Muscle layer of colon (tissue), 2 donors: Measurements from ENCODE around the gene SNRPA.
"Not testable (repeated sequence)": the region's sequence is repeated elsewhere in the genome, so short reads cannot be mapped to it uniquely, and the experiment has no call there.

Experiments
- H3K27ac ChIP-seq: one replicate; pipeline ENCODE4 v1.7.0; 2013; ENCODE audit warnings: low read depth, mild to moderate bottlenecking, low read length, moderate library complexity
- H3K27me3 ChIP-seq, 2 donors: one replicate each; pipeline ENCODE4 v1.7.0; 2013; ENCODE audit warnings: low read length in 2 of 2, mild to moderate bottlenecking in 2 of 2; ENCODE audit not compliant: insufficient read depth in 2 of 2, control insufficient read depth in 1 of 2
- H3K36me3 ChIP-seq: one replicate; pipeline ENCODE4 v1.7.0; 2013; ENCODE audit warnings: mild to moderate bottlenecking, low read length; ENCODE audit not compliant: insufficient read depth
- H3K4me1 ChIP-seq: one replicate; pipeline ENCODE4 v1.7.0; 2013; ENCODE audit warnings: mild to moderate bottlenecking, low read length; ENCODE audit not compliant: insufficient read depth
- H3K4me3 ChIP-seq, 2 donors: one replicate each; pipeline ENCODE4 v1.7.0; 2013; ENCODE audit warnings: low read length in 2 of 2, low read depth in 1 of 2, mild to moderate bottlenecking in 1 of 2, moderate library complexity in 1 of 2
- H3K9ac ChIP-seq: one replicate; pipeline ENCODE4 v1.7.0; 2013; ENCODE audit warnings: low read length
- H3K9me3 ChIP-seq: one replicate; pipeline ENCODE4 v1.7.0; 2013; ENCODE audit warnings: mild to moderate bottlenecking, low read length
- donor health status: abdominal sarcoma.
- donor health status: Adenocarcinoma of cecum.

SNRPA gene

DNA sequence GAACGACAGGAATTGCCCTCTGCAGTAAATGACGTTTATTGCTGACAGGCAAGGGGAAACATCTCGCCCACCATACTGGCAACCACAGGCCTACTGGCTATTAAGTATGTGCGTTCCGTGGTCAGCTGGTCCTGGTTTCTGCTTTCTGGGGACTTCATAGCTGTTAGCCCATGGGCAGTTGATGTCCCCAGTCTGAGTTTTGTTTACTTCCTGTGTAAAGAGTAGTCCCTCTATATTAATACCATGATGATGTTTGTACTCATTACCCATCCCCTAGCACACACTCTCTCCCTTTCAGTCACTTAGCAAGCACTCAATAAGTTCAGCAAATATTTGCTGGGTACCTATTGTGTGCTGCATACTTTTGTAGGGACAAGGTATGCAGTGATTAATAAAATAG is 17.9 kb downstream of the SNRPA start:
- Histone ChIP-seq H3K4me1 (no peaks in the 10 kb centered on the region), H3K36me3 (peaks cover 22% of the 10 kb centered on the region)

GRCh38 chr19:40771101-40771862 is 20.3 kb downstream of the SNRPA start:
- not testable (repeated sequence) for H3K27me3 ChIP-seq, H3K4me3 ChIP-seq, H3K4me1 ChIP-seq, H3K27ac ChIP-seq, H3K36me3 ChIP-seq, H3K9ac ChIP-seq, H3K9me3 ChIP-seq

More for the DNA sequence above, 17.9 kb downstream of the SNRPA start:
- no peaks in the 10 kb centered on the region for H3K9me3 ChIP-seq
- no peak overlapping the region for H3K27ac ChIP-seq
- no peaks in the 10 kb centered on the region for H3K27me3 ChIP-seq
- no peak overlapping the region for H3K4me3 ChIP-seq
- no peak overlapping the region for H3K9ac ChIP-seq

GRCh38 chr19:40774916-40775631 is 24.1 kb downstream of the SNRPA start, which contains the start of gene MIA:
TSS of gene MIA (plus strand) at chr19:40775521. CDS start at chr19:40775543, 22 bp downstream.
- H3K9ac ChIP-seq: no peak within 1 kb of the TSS
- H3K36me3 ChIP-seq: no peaks in the 10 kb centered on the region
- H3K9me3 ChIP-seq: no peaks in the 10 kb centered on the region
- no peak within 1 kb of the TSS for H3K4me3 ChIP-seq
- no peak within 1 kb of the TSS for H3K27ac ChIP-seq
- H3K27me3 ChIP-seq: no peaks in the 10 kb centered on the region
- peaks cover 17% of the 10 kb centered on the region for H3K4me1 ChIP-seq

DNA sequence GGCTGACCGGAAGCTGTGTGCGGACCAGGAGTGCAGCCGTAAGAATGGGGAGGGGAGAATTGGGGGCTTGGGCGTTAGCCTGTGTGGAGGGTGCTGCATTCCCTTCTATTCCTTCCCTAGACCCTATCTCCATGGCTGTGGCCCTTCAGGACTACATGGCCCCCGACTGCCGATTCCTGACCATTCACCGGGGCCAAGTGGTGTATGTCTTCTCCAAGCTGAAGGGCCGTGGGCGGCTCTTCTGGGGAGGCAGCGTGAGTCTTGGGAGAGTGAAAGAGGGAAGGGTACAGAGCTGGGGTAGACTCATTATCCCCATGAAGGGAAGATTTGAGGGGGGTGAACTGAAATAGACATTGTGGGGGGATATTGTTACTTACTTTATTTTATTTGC is 24.6 kb downstream of the SNRPA start:
- Histone ChIP-seq H3K27me3 (no peaks in the 10 kb centered on the region), H3K27ac (no peak overlapping the region), H3K4me3 (no peak overlapping the region), H3K36me3 (no peaks in the 10 kb centered on the region), H3K4me1 (peaks cover 17% of the 10 kb centered on the region), H3K9me3 (no peaks in the 10 kb centered on the region), H3K9ac (no peak overlapping the region)

GRCh38 chr19:40776364-40776763 is 25.4 kb downstream of the SNRPA start:
- Histone ChIP-seq H3K9ac (no peak overlapping the region), H3K27ac (no peak overlapping the region), H3K9me3 (no peaks in the 10 kb centered on the region), H3K4me3 (no peak overlapping the region), H3K36me3 (no peaks in the 10 kb centered on the region), H3K4me1 (peaks cover 17% of the 10 kb centered on the region), H3K27me3 (no peaks in the 10 kb centered on the region)

DNA sequence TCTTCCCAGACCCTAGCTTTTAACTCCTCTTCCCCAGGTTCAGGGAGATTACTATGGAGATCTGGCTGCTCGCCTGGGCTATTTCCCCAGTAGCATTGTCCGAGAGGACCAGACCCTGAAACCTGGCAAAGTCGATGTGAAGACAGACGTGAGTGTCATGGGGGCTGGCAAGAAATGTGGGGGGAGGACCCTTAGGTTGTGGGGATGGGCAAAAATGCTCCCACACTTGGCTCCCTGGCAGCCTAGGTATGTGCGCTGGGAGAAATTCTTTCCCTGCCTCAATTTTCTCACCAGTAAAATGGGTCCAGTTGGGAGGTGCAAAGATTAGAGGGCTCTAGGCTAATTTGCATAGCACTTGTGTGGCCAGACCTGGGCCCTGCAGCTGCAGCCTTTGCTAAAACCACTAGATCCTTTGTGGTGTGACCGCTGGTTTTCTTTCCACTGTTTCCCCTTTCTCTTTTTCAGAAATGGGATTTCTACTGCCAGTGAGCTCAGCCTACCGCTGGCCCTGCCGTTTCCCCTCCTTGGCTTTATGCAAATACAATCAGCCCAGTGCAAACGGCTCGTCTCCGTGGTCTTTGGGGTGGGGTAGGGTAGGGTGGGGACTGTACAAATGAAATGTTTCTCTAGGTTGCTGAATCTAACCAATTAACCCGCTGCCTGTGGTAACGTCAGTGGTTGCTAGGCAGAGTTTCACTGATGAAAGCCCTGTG is 26.1 kb downstream of the SNRPA start:
- Histone ChIP-seq H3K27me3 (no peaks in the 10 kb centered on the region), H3K36me3 (no peaks in the 10 kb centered on the region), H3K27ac (peak overlapping the region; percentile 99), H3K9me3 (no peaks in the 10 kb centered on the region), H3K9ac (peak overlapping the region; percentile 69), H3K4me1 (peaks cover 17% of the 10 kb centered on the region), H3K4me3 (peak overlapping the region; percentile 59 to 94)

- H3K9ac ChIP-seq: peak overlapping the region; percentile 69
- H3K9me3 ChIP-seq: no peaks in the 10 kb centered on the region
- H3K36me3 ChIP-seq: no peaks in the 10 kb centered on the region
- H3K27me3 ChIP-seq: no peaks in the 10 kb centered on the region
- peak overlapping the region; percentile 99 for H3K27ac ChIP-seq
- peak overlapping the region; percentile 59 to 94 for H3K4me3 ChIP-seq
- H3K4me1 ChIP-seq: peaks cover 17% of the 10 kb centered on the region
Observed at GRCh38 chr19:40777645-40777936, 26.6 kb downstream of the SNRPA start.

DNA sequence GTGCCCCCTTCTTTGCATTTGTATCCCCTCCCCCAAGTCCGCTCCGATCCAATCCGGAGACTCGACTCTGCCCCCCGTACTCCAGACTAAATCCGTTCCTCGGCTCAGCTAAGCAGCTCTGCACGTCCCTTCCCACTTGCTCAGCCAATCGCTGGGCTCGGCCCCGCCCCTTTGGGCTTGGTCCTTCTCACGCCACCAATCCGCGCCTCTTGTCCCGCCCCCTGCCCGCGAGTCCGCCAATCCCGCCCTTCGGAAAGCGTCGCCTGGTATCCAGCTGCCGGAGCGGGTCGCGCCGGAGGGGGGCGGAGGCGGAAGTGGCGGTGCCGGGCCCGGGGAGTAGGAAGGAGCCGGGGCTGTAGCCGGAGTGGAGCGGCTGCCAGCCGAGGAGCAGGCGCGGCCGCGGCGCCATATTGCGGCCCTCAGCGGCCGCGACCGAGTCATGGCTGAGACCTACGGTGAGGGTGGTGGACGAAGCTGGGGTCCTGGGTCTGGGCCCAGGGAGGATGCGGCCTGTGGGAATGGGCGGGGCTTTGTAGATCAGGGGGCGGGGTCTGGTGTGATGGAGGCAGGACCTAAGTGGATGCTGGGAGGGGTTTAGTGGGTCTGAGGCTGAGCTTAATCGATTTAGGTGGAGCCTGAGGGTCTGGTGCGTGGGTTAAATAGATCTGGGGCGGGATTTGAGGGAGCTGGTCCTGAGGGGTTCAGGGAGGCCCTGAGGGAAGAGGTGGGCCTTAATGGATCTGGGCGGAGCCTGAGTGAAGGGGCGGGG is 27.1 kb downstream of the SNRPA start, which contains the start of gene RAB4B:
Gene RAB4B, plus strand, starts transcription at position 311 of the 769 bp plus-strand sequence. Its CDS starts 129 bp downstream, at position 440.
- H3K4me1 ChIP-seq: peaks cover 17% of the 10 kb centered on the region
- no peaks in the 10 kb centered on the region for H3K27me3 ChIP-seq
- H3K9ac ChIP-seq: peak within 1 kb of the TSS; percentile 69
- H3K4me3 ChIP-seq: peak within 1 kb of the TSS; percentile 59 to 94
- no peaks in the 10 kb centered on the region for H3K9me3 ChIP-seq
- no peaks in the 10 kb centered on the region for H3K36me3 ChIP-seq
- peak within 1 kb of the TSS; percentile 99 for H3K27ac ChIP-seq

- Histone ChIP-seq H3K9ac (no peak overlapping the region), H3K36me3 (no peaks in the 10 kb centered on the region), H3K4me3 (peak overlapping the region; percentile 35 to 94), H3K27ac (peak overlapping the region; percentile 59), H3K9me3 (no peaks in the 10 kb centered on the region), H3K27me3 (no peaks in the 10 kb centered on the region), H3K4me1 (peaks cover 17% of the 10 kb centered on the region)
Observed at GRCh38 chr19:40778706-40779284, 27.8 kb downstream of the SNRPA start.

- Histone ChIP-seq H3K27ac (no peak overlapping the region), H3K36me3 (no peaks in the 10 kb centered on the region), H3K9ac (no peak overlapping the region)
Observed at GRCh38 chr19:40780582-40780981, 29.6 kb downstream of the SNRPA start.

More at GRCh38 chr19:40780582-40780981, 29.6 kb downstream of the SNRPA start:
- H3K4me3 ChIP-seq: no peak overlapping the region
- no peaks in the 10 kb centered on the region for H3K9me3 ChIP-seq
- peaks cover 17% of the 10 kb centered on the region for H3K4me1 ChIP-seq
- H3K27me3 ChIP-seq: no peaks in the 10 kb centered on the region
